HG02981 (cell line): ENCODE measurements around the gene PYM1.
A peak's percentile ranks its signal among the peaks of the same experiment; 100 is the strongest.
"Not testable (repeated sequence)": the region's sequence is repeated elsewhere in the genome, so short reads cannot be mapped to it uniquely, and the experiment has no call there.

ENCODE experiments used
- ATAC-seq: cut with Tn5 transposase; IDR thresholded peaks from one replicate; pipeline ENCODE4 v1.9.1; 2021; ENCODE audit warnings: mild to moderate bottlenecking, moderate library complexity; ENCODE audit not compliant: unreplicated experiment

The PYM1 gene

GRCh38 chr12:55940065-55940732 lies 12.5 kb upstream of the PYM1 start:
- ATAC-seq = peak; percentile 94

GRCh38 chr12:55938826-55939501 lies 11.3 kb upstream of the PYM1 start:
- ATAC-seq = no peak

- no peak for ATAC-seq
Observed at GRCh38 chr12:55937981-55938380, 10.3 kb upstream of the PYM1 start.

- no peak for ATAC-seq
Observed at GRCh38 chr12:55935738-55936151, 8.1 kb upstream of the PYM1 start.

GRCh38 chr12:55934773-55935172 lies 7.1 kb upstream of the PYM1 start:
- no peak for ATAC-seq

- ATAC-seq = no peak
Observed at GRCh38 chr12:55933799-55934742, 6.4 kb upstream of the PYM1 start.

- no peak for ATAC-seq
Observed at GRCh38 chr12:55933169-55933798, 5.6 kb upstream of the PYM1 start.

GRCh38 chr12:55932551-55932910 lies 4.8 kb upstream of the PYM1 start:
- no peak for ATAC-seq

- no peak for ATAC-seq
Observed at GRCh38 chr12:55931780-55932550, 4.3 kb upstream of the PYM1 start.

GRCh38 chr12:55931317-55931779 lies 3.7 kb upstream of the PYM1 start:
- ATAC-seq = no peak

GRCh38 chr12:55930771-55931316 lies 3.1 kb upstream of the PYM1 start, which contains the start of gene DGKA:
Gene DGKA, plus strand, starts transcription at chr12:55931162. Its CDS starts 5,342 bp downstream, at chr12:55936504.
- ATAC-seq = no peak

GRCh38 chr12:55929306-55929791 lies 1.7 kb upstream of the PYM1 start:
- peak; percentile 43 for ATAC-seq

- ATAC-seq = peak; percentile 40
Observed at GRCh38 chr12:55926738-55927587, 731 bp downstream of the PYM1 start.

- ATAC-seq = peak; percentile 0
Observed at GRCh38 chr12:55925870-55926737, 1.6 kb downstream of the PYM1 start.

GRCh38 chr12:55925371-55925770 lies 2.3 kb downstream of the PYM1 start:
- ATAC-seq = no peak

- ATAC-seq = not testable (repeated sequence)
Observed at GRCh38 chr12:55923648-55924047, 4.0 kb downstream of the PYM1 start.

GRCh38 chr12:55922126-55922525 lies 5.6 kb downstream of the PYM1 start:
- no peak for ATAC-seq

- ATAC-seq = not testable (repeated sequence)
Observed at GRCh38 chr12:55919032-55919431, 8.7 kb downstream of the PYM1 start.
